ENCODE results near the gene UQCC5.
"Not testable (repeated sequence)": the region's sequence is repeated elsewhere in the genome, so short reads cannot be mapped to it uniquely, and the experiment has no call there.

Gene UQCC5

GRCh38 chr3:52523386-52524257 is 12.8 kb upstream of the UQCC5 start:
- peak; percentile 22 for DNase-seq (ENCODE audit: low spot score)

- DNase-seq (ENCODE audit: low spot score), result no peak
These were observed 12.1 kb upstream of the UQCC5 start for GRCh38 chr3:52524258-52524751.

DNA sequence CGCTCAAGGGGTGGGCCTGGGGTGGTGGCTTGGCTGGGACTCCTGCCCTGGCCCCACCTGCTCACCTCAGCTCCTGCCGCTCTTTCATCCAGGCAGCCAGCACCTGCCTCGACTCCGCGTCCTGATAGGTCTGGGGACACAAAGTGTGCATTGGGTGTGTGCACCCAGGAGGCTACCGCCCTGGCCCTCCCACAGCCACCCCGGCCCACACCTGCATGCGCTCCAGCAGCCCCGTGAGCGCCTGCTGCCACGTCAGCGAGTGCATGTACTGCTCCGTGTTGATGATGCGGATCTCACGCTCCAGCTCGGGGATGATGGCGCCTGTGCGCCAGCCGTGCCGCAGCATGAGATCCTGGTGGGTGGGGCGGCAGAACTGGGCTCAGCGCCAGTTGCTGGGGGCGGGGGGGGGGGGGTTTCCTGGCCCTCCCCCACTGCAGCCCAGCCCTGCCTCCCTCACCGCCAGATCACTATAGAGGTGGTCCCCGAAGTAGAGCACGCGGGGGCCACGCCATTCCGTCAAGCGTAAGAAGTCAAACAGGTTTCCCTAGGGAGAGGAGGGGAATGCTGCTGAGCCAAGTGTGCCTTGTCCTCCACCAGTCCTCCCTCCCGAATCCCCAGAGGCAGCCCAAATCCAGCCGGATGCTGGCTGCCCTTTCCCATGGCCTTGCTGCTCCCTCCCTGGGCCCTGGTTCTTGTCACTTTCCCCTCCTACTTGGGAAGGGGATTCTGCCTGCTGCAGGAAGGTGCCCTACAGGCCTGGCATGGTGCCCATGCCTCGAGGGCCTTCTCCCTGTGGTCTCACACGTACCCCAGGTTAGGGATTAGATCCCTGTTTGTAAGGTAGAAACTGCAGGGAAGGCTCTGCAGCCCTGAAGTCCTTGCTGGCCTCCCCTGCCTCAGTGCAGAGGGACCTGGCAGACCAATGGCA is 11.4 kb upstream of the UQCC5 start:
- peak; percentile 19 for DNase-seq (ENCODE audit: low spot score)

- peak; percentile 8 for DNase-seq (ENCODE audit: low spot score)
These were observed 10.5 kb upstream of the UQCC5 start for GRCh38 chr3:52525680-52526561.

- not testable (repeated sequence) for DNase-seq (ENCODE audit: low spot score)
These were observed 9.8 kb upstream of the UQCC5 start for GRCh38 chr3:52526671-52527038.

DNA sequence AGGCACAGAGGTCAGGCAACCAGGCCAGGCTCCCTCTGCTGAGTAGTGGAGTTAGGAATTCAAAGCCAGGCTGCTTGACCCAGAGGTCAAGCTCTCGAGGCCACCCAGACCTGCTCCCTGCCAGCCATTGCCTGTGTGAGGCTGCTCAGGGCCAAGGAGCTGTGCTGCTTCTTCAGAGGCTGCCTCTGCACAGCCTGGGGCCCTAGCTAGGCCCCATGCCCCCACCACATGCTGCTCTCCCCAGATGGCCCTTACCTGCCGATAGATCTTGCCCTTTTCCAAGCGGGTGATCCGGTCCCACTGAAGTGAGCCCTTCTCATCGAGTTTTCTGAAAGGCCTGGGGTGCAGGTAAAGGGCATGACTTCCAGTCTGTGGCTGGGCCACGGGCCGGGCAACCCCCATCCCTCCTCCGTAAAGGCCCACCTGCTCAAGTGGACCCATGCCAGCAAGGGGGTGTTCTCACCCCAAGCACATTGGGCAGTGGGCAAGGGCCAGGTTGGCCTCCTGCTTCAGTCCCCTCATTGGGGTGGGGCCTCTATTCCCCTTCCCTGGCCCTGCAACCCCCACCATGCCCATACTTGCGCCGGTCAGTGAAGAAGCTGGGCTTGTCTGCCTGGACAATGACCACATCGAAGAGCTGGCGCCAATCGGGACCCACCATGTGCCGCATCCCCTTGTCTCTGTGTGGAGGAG is 9.2 kb upstream of the UQCC5 start:
- DNase-seq (ENCODE audit: low spot score), result no peak

DNA sequence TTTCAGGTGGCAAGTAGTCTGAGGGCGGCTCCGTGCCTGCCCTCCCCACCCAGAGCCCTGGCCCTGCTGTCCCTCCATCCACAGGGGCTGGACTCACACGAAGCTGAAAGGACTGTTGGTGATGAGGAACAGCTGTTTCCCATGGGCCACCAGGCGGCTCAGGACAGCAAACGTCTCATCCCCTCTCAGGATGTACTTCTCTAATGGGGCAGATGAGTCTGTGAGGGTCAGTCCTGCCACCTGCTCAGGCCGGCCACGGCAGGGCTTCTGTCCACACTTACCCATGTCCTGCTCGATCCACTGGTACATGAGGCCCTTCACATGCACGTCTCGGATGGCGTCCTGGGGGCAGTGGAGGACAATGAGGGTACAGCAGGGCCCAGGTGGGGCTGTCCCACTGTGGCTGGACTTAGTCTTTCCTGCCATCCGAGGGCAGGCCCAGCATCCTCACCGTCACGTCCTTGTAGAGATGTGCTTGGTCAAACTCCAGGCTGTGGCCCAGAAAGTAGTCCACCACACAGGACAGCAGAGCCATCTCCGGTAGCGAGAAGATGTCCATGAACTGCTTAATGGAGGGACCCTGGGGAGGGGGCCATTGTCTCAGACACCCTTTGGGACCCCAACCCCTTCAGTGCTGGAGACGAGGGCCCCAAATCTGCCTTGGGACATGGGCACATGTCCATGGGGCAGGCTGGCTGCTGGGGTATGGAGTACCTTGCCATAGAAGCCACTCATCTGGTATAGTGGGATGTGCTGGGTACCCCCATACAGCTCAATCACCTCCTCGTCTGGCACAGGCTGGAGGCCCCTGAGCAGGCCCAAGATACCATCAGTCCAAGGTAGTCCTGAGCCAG is 8.4 kb upstream of the UQCC5 start:
- DNase-seq (ENCODE audit: low spot score), result no peak

GRCh38 chr3:52528586-52529375 is 7.6 kb upstream of the UQCC5 start:
- DNase-seq (ENCODE audit: low spot score), result peak; percentile 17

- no peak for DNase-seq (ENCODE audit: low spot score)
These were observed 6.8 kb upstream of the UQCC5 start for GRCh38 chr3:52529376-52530333.

- DNase-seq (ENCODE audit: low spot score), result no peak
These were observed 5.2 kb upstream of the UQCC5 start for GRCh38 chr3:52530918-52531826.

GRCh38 chr3:52531860-52532516 is 4.4 kb upstream of the UQCC5 start:
- no peak for DNase-seq (ENCODE audit: low spot score)

DNA sequence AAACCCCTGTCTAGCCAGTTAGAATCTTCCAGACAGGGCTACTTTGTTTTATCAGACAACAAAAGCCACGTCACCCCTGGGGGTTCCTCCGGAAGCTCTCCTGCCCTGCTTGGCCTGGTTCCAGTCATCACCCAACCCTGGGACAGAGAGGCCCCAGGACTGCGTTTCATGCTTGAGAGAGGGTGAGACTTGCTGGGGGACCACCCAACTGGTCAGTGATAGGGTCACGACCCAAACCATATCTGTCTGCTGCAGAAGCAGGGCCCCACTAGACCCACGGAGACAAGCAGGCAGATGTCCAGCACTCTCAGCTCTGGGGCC is 3.9 kb upstream of the UQCC5 start:
- DNase-seq (ENCODE audit: low spot score), result no peak

- peak; percentile 66 for DNase-seq (ENCODE audit: low spot score)
These were observed 3.4 kb upstream of the UQCC5 start for GRCh38 chr3:52532838-52533622.

DNA sequence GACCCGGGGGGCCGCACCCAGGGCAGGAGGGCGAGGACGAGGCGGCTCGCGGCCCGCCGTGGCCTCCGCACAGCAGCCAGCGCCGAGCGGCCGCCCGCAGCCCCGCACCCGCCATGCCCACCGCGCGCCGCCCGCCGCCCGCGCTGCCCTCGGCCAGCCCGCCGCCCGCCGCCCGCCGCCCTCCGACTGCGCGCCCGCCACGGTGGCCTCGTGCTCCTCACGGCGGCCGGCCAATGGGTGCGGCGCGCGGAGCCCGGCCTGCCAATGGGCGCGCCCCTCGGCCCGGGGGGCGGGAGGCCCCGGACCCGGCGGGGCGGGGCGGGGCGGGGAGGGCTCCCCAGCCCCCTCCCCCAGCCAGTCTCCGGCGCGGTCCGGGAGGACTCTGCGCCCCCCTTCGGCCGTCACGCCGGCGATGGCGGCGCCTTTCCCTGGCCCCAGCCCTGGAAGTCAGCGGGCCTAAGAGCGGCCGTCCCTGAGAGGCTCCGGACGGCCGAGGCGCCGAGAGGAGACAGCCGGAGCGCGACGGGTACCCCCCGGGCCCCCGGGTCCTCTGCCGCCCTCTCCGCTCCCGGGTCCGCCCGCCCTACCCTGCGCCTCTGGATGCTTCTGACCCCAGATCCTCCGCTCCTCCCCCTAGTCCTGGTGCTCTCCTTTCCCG is 2.7 kb upstream of the UQCC5 start, which contains the start of gene NT5DC2:
TSS of gene NT5DC2 (minus strand) at position 235 of the 658 bp plus-strand sequence. CDS start at position 115, 120 bp downstream.
- DNase-seq (ENCODE audit: low spot score), result peak; percentile 96

Data from iPS-NIHi11 (cell line).